ENCODE results near the gene EXOC3L2. TPM values are rescaled to one million over a fixed set of nuclear protein-coding genes. Genes with fewer than 3 reads are reported as not detected.
"Not testable (repeated sequence)": the region's sequence is repeated elsewhere in the genome, so short reads cannot be mapped to it uniquely, and the experiment has no call there.

EXOC3L2 gene
- total and polyA plus RNA-seq, 4 donors: 0.50 to 13.9 (median 5.7) TPM

DNA sequence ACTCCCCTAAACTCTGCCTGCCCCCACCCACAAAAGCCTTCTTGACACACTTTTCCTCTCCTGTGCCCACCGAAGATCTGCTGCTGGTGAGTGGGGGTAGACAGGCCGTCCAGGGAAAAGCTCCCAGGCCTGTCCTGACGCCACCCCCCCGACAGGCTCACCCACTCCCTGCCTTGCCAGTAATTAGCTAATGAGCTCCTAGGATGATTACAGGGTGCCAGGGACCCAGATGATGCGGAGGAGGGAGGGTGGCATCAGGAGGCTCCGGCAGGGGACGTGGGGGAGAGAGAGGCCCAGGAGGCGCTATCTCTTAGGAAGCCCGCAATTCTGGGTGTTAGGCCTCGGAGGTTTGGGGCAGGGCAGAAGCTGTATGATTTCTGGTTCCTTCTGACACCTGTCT lies 32.9 kb upstream of the EXOC3L2 start:
- no peaks in the 10 kb centered on the region for H3K27me3 ChIP-seq (ENCODE audit: control insufficient read depth in 1 of 2, insufficient read depth in 2 of 2, low read length in 1 of 2)
- H3K9me3 ChIP-seq (ENCODE audit: control insufficient read depth, low read length): no peaks in the 10 kb centered on the region
- no peaks in the 10 kb centered on the region for H3K4me1 ChIP-seq (ENCODE audit: control insufficient read depth in 1 of 2, insufficient read depth in 2 of 2, low read length in 2 of 2)
- H3K36me3 ChIP-seq (ENCODE audit: control insufficient read depth in 1 of 2, insufficient read depth in 2 of 2, low read length in 1 of 2): peaks cover 0 to 7% of the 10 kb centered on the region in 2 donors
- ATAC-seq (ENCODE audit: low FRiP score): no peak
- no peak overlapping the region for H3K4me3 ChIP-seq (ENCODE audit: low read length in 2 of 2)
- intact Hi-C loops (cut with DNase I): no loop called here
- DNase-seq: no peak
- no peak overlapping the region for H3K27ac ChIP-seq (ENCODE audit: low read depth in 1 of 2, low read length in 2 of 2)
- 93% methylated on average over 10 of the region's 10 CpGs for whole genome bisulfite sequencing, 2 donors

DNA sequence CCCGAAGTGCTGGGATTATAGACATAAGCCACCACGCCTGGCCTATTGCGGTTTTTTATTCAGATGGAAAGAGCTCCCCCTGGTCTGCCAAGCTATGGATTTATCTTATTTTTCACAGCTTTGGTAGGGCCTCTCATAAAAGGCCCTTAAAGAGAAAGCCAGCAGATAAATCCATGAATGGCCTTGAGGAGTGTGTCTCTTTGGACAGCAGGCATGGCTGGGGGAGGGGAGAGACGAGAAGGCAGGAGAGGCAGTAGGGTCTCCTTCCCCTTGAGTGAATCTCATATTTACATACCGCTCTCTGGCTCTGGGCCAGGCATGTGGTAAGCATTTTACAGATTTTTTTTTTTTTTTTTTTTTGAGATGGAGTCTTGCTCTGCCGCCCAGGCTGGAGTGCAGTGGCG lies 31.1 kb upstream of the EXOC3L2 start:
- no peak overlapping the region for H3K4me3 ChIP-seq (ENCODE audit: low read length in 2 of 2)
- intact Hi-C loops (cut with DNase I): no loop called here
- no peaks in the 10 kb centered on the region for H3K27me3 ChIP-seq (ENCODE audit: control insufficient read depth in 1 of 2, insufficient read depth in 2 of 2, low read length in 1 of 2)
- H3K27ac ChIP-seq (ENCODE audit: low read depth in 1 of 2, low read length in 2 of 2): no peak overlapping the region
- WGBS, 2 donors: 72 to 79% methylated on average over 7 of the region's 7 CpGs
- no peak for ATAC-seq (ENCODE audit: low FRiP score)
- peaks cover 0 to 7% of the 10 kb centered on the region in 2 donors for H3K36me3 ChIP-seq (ENCODE audit: control insufficient read depth in 1 of 2, insufficient read depth in 2 of 2, low read length in 1 of 2)
- no peaks in the 10 kb centered on the region for H3K9me3 ChIP-seq (ENCODE audit: control insufficient read depth, low read length)
- DNase-seq: no peak
- no peaks in the 10 kb centered on the region for H3K4me1 ChIP-seq (ENCODE audit: control insufficient read depth in 1 of 2, insufficient read depth in 2 of 2, low read length in 2 of 2)

DNA sequence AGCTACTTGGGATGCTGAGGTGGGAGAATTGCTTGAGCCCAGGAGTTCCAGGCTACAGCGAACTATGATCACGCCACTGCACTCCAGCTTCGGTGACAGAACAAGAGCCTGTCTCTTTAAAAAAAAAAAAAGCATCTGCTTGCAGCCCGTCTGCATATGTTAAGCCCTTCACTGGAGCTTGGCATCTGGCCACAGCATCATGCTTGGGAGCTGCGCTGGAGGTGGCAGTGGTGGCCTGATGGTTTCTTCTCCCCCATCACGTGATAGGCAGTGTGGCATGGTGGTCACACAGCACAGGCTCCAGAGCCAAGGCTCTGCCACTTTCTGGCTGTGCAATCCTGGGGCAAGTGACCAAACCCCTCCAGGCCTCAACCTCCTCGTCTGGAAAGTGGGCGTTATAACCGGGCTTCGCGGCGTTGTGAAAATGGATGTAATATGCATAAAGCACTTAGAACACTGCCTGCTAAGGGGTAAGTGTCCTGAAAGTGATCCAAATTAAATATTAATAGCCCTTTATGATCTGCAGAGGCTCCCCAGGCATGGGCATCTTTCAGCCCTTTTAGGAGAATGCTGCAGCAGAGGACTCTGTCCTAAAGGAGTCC lies 30.3 kb upstream of the EXOC3L2 start:
- Histone ChIP-seq H3K36me3 (ENCODE audit: control insufficient read depth in 1 of 2, insufficient read depth in 2 of 2, low read length in 1 of 2) (peaks cover 0 to 4% of the 10 kb centered on the region in 2 donors), H3K27me3 (ENCODE audit: control insufficient read depth in 1 of 2, insufficient read depth in 2 of 2, low read length in 1 of 2) (no peaks in the 10 kb centered on the region), H3K4me1 (ENCODE audit: control insufficient read depth in 1 of 2, insufficient read depth in 2 of 2, low read length in 2 of 2) (no peaks in the 10 kb centered on the region), H3K27ac (ENCODE audit: low read depth in 1 of 2, low read length in 2 of 2) (no peak overlapping the region), H3K9me3 (ENCODE audit: control insufficient read depth, low read length) (no peaks in the 10 kb centered on the region), H3K4me3 (ENCODE audit: low read length in 2 of 2) (no peak overlapping the region)
- WGBS, 2 donors: 66 to 67% methylated on average over 12 of the region's 12 CpGs
- DNase-seq (no peak), ATAC-seq (ENCODE audit: low FRiP score) (no peak)
- intact Hi-C loops (cut with DNase I): no loop called here

DNA sequence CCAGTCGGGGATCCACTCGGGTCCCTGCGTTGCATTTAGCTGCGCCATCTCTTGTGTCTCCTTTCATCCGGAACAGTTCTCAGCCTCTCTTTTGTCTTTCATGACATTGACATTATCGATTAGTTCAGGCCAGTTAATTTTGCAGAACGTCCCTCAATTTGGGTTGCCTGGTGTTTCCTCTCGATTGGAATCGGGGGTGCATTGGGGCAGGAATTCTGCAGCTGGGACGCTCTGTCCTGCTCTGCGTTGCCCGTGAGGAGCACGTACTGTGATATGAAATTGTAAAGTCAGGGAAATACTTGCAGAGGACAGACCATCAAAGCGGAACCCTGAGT lies 28.3 kb upstream of the EXOC3L2 start:
- 91 to 93% methylated on average over 14 of the region's 14 CpGs for WGBS, 2 donors
- ATAC-seq (ENCODE audit: low FRiP score) (no peak), DNase-seq (no peak)

DNA sequence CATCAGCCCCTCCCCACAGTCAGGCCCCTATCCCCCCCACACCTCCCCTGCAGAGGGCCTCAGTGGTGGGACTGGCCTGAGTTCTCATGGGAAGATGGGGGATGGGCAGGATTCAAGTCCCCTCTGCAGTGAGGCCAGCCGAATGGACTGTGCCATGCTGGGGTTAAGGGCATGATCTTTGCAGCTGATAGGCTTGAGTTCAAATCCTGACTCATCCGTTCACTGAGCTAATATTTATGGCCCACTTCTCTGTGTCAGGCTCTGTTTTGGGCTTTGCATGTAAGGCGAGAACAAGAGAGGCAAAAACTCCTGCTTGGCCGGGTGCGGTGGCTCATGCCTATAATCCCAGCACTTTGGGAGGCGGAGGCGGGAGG lies 26.5 kb upstream of the EXOC3L2 start:
- ATAC-seq (ENCODE audit: low FRiP score): no peak
- H3K27ac ChIP-seq (ENCODE audit: low read depth in 1 of 2, low read length in 2 of 2): no peak overlapping the region
- no peak for DNase-seq
- intact Hi-C loops (cut with DNase I): no loop called here
- no peaks in the 10 kb centered on the region for H3K4me1 ChIP-seq (ENCODE audit: control insufficient read depth in 1 of 2, insufficient read depth in 2 of 2, low read length in 2 of 2)
- WGBS, 2 donors: 70% methylated on average over 7 of the region's 7 CpGs
- H3K36me3 ChIP-seq (ENCODE audit: control insufficient read depth in 1 of 2, insufficient read depth in 2 of 2, low read length in 1 of 2): peaks cover 0 to 1% of the 10 kb centered on the region in 2 donors
- no peaks in the 10 kb centered on the region for H3K27me3 ChIP-seq (ENCODE audit: control insufficient read depth in 1 of 2, insufficient read depth in 2 of 2, low read length in 1 of 2)
- H3K4me3 ChIP-seq (ENCODE audit: low read length in 2 of 2): no peak overlapping the region
- H3K9me3 ChIP-seq (ENCODE audit: control insufficient read depth, low read length): no peaks in the 10 kb centered on the region

More for the DNA sequence above, 28.3 kb upstream of the EXOC3L2 start:
- no peaks in the 10 kb centered on the region for H3K27me3 ChIP-seq (ENCODE audit: control insufficient read depth in 1 of 2, insufficient read depth in 2 of 2, low read length in 1 of 2)
- no peak overlapping the region for H3K27ac ChIP-seq (ENCODE audit: low read depth in 1 of 2, low read length in 2 of 2)
- H3K4me3 ChIP-seq (ENCODE audit: low read length in 2 of 2): no peak overlapping the region
- intact Hi-C loops (cut with DNase I): no loop called here
- H3K36me3 ChIP-seq (ENCODE audit: control insufficient read depth in 1 of 2, insufficient read depth in 2 of 2, low read length in 1 of 2): peaks cover 0 to 1% of the 10 kb centered on the region in 2 donors
- H3K9me3 ChIP-seq (ENCODE audit: control insufficient read depth, low read length): no peaks in the 10 kb centered on the region
- no peaks in the 10 kb centered on the region for H3K4me1 ChIP-seq (ENCODE audit: control insufficient read depth in 1 of 2, insufficient read depth in 2 of 2, low read length in 2 of 2)

DNA sequence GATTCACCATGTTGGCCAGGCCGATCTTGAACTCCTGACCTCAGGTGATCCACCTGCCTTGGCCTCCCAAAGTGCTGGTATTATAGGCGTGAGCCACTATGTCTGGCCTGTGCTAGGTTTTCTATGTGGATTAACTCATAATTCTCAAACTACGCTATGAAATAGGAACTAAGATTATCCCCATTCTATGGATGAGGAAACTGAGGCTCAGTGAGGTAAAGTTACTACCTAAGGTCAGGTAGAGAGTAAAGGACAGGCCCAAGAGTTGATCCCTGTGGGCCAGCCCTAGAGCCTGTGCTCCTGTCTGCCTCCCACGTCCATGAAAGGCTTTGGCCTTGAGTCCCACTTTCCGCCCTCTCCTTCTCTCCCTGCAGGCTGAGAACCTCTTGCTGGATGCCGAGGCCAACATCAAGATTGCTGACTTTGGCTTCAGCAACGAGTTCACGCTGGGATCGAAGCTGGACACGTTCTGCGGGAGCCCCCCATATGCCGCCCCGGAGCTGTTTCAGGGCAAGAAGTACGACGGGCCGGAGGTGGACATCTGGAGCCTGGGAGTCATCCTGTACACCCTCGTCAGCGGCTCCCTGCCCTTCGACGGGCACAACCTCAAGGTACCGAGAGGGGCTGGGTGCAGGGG lies 26.0 kb upstream of the EXOC3L2 start:
- Histone ChIP-seq H3K27me3 (ENCODE audit: control insufficient read depth in 1 of 2, insufficient read depth in 2 of 2, low read length in 1 of 2) (no peaks in the 10 kb centered on the region), H3K9me3 (ENCODE audit: control insufficient read depth, low read length) (no peaks in the 10 kb centered on the region), H3K36me3 (ENCODE audit: control insufficient read depth in 1 of 2, insufficient read depth in 2 of 2, low read length in 1 of 2) (peaks cover 0 to 1% of the 10 kb centered on the region in 2 donors), H3K27ac (ENCODE audit: low read depth in 1 of 2, low read length in 2 of 2) (no peak overlapping the region), H3K4me3 (ENCODE audit: low read length in 2 of 2) (no peak overlapping the region), H3K4me1 (ENCODE audit: control insufficient read depth in 1 of 2, insufficient read depth in 2 of 2, low read length in 2 of 2) (no peaks in the 10 kb centered on the region)
- intact Hi-C loops (cut with DNase I): no loop called here
- DNase-seq (no peak), ATAC-seq (ENCODE audit: low FRiP score) (peak; percentile 33)
- WGBS, 2 donors: 70 to 71% methylated on average over 21 of the region's 21 CpGs

DNA sequence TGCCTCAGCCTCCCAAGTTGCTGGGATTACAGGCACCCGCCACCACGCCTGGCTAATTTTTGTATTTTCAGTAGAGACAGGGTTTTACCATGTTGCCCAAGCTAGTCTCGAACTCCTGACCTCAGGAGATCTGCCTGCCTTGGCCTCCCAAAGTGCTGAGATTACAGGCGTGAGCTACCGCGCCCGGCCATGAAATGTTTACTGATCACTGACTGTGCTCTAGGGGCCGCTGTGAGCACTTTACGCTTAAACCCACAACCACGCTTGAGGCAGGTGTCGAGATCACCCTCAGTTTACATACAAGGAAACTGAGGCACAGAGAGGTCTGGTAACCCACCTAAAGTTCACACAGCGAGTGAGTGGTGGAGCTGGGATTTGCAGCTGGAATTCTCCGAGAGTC lies 24.7 kb upstream of the EXOC3L2 start:
- H3K9me3 ChIP-seq (ENCODE audit: control insufficient read depth, low read length); ATAC-seq (ENCODE audit: low FRiP score); H3K4me1 ChIP-seq (ENCODE audit: control insufficient read depth in 1 of 2, insufficient read depth in 2 of 2, low read length in 2 of 2); H3K4me3 ChIP-seq (ENCODE audit: low read length in 2 of 2); intact Hi-C loops (cut with DNase I); DNase-seq; H3K36me3 ChIP-seq (ENCODE audit: control insufficient read depth in 1 of 2, insufficient read depth in 2 of 2, low read length in 1 of 2); H3K27me3 ChIP-seq (ENCODE audit: control insufficient read depth in 1 of 2, insufficient read depth in 2 of 2, low read length in 1 of 2); H3K27ac ChIP-seq (ENCODE audit: low read depth in 1 of 2, low read length in 2 of 2): not testable (repeated sequence)
- WGBS, 2 donors: 92 to 94% methylated on average over 13 of the region's 13 CpGs

DNA sequence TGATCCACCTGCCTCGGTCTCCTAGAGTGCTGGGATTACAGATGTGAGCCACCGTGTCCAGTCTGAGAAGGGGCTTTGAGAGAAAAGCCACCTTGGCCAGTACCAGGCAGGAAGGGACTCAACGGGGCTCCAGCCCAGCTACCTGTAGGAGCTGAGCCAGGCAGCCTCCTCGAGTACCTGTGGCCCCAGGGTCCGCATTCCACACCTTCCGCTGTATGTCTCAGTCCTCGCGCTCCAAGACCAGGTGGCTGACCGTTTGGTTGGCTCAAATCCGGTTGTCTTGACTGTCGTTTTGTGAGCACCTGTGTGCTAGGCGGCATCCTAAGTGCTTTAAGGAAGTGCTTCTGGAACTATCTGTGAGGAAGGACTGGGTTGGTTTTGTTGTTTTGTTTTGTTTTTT lies 22.1 kb upstream of the EXOC3L2 start:
- Histone ChIP-seq H3K4me3 (ENCODE audit: low read length in 2 of 2) (no peak overlapping the region), H3K27me3 (ENCODE audit: control insufficient read depth in 1 of 2, insufficient read depth in 2 of 2, low read length in 1 of 2) (no peaks in the 10 kb centered on the region), H3K9me3 (ENCODE audit: control insufficient read depth, low read length) (no peaks in the 10 kb centered on the region), H3K4me1 (ENCODE audit: control insufficient read depth in 1 of 2, insufficient read depth in 2 of 2, low read length in 2 of 2) (no peaks in the 10 kb centered on the region), H3K27ac (ENCODE audit: low read depth in 1 of 2, low read length in 2 of 2) (no peak overlapping the region), H3K36me3 (ENCODE audit: control insufficient read depth in 1 of 2, insufficient read depth in 2 of 2, low read length in 1 of 2) (no peaks in the 10 kb centered on the region)
- WGBS, 2 donors: 90 to 92% methylated on average over 12 of the region's 12 CpGs
- no peak for DNase-seq
- no peak for ATAC-seq (ENCODE audit: low FRiP score)
- intact Hi-C loops (cut with DNase I): no loop called here

DNA sequence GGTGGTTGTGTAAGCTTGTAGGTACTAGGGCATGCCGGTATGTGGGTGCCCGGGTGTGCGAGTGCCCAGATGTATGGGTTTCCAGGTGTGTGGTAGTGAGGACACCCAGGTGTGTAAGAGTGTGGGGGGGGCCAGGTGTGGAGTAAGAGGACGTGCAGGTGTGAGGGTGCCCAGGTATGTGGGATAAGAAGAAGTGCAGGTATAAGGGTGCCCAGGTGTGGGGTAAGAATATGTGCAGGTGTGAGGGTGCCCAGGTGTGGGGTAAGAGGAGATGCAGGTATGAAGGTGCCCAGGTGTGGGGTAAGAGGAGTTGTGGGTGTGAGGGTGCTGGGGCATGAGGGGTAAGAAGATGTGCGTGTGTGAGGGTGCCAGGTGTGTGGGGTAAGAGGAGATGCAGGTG lies 20.2 kb upstream of the EXOC3L2 start:
- intact Hi-C loops (cut with DNase I): no loop called here
- ATAC-seq (ENCODE audit: low FRiP score): no peak
- DNase-seq: no peak
- Histone ChIP-seq H3K27ac (ENCODE audit: low read depth in 1 of 2, low read length in 2 of 2) (no peak overlapping the region), H3K36me3 (ENCODE audit: control insufficient read depth in 1 of 2, insufficient read depth in 2 of 2, low read length in 1 of 2) (no peaks in the 10 kb centered on the region), H3K4me1 (ENCODE audit: control insufficient read depth in 1 of 2, insufficient read depth in 2 of 2, low read length in 2 of 2) (no peaks in the 10 kb centered on the region), H3K4me3 (ENCODE audit: low read length in 2 of 2) (no peak overlapping the region), H3K9me3 (ENCODE audit: control insufficient read depth, low read length) (no peaks in the 10 kb centered on the region), H3K27me3 (ENCODE audit: control insufficient read depth in 1 of 2, insufficient read depth in 2 of 2, low read length in 1 of 2) (no peaks in the 10 kb centered on the region)
- WGBS, 2 donors: 89 to 90% methylated on average over 5 of the region's 5 CpGs
